Activated T-cell treated with anti-CD3 and anti-CD28 coated beads, Interleukin-2, amount 50 U/mL, for 24 hours (primary cell): ENCODE results near the gene NEK8.

Experiments
- DNase-seq: peaks from one replicate; pipeline ENCODE4 v3.0.0-alpha.2; 2020
- H3K27ac Mint-ChIP-seq: 2 replicates; pipeline ENCODE4 v1.8.0; 2020; ENCODE audit warnings: mild to moderate bottlenecking, mixed read lengths
- H3K27me3 Mint-ChIP-seq: 2 replicates; pipeline ENCODE4 v1.8.0; 2020; ENCODE audit warnings: mixed read lengths
- H3K36me3 Mint-ChIP-seq: 2 replicates; pipeline ENCODE4 v1.8.0; 2020; ENCODE audit warnings: low read depth, mixed read lengths
- H3K4me1 Mint-ChIP-seq: 2 replicates; pipeline ENCODE4 v1.8.0; 2020; ENCODE audit warnings: low read depth, mixed read lengths
- H3K4me3 Mint-ChIP-seq: 2 replicates; pipeline ENCODE4 v1.8.0; 2020; ENCODE audit warnings: mild to moderate bottlenecking, moderate library complexity, mixed read lengths
- H3K9me3 Mint-ChIP-seq: 2 replicates; pipeline ENCODE4 v1.8.0; 2020; ENCODE audit warnings: mixed read lengths

NEK8 gene

GRCh38 chr17:28743243-28744103 lies 14.9 kb downstream of the NEK8 start, which contains the start of gene TRAF4:
TSS of gene TRAF4 (plus strand) at chr17:28744011. CDS start at chr17:28744113, 102 bp downstream.
- peak; percentile 89 for DNase-seq
- no peaks in the 10 kb centered on the region for H3K27me3 Mint-ChIP-seq
- peak within 1 kb of the TSS; percentile 93 for H3K4me3 Mint-ChIP-seq
- H3K36me3 Mint-ChIP-seq: peaks cover 56% of the 10 kb centered on the region
- H3K4me1 Mint-ChIP-seq: peaks cover 55% of the 10 kb centered on the region
- H3K27ac Mint-ChIP-seq: peak within 1 kb of the TSS; percentile 92
- peaks cover 2% of the 10 kb centered on the region for H3K9me3 Mint-ChIP-seq

DNA sequence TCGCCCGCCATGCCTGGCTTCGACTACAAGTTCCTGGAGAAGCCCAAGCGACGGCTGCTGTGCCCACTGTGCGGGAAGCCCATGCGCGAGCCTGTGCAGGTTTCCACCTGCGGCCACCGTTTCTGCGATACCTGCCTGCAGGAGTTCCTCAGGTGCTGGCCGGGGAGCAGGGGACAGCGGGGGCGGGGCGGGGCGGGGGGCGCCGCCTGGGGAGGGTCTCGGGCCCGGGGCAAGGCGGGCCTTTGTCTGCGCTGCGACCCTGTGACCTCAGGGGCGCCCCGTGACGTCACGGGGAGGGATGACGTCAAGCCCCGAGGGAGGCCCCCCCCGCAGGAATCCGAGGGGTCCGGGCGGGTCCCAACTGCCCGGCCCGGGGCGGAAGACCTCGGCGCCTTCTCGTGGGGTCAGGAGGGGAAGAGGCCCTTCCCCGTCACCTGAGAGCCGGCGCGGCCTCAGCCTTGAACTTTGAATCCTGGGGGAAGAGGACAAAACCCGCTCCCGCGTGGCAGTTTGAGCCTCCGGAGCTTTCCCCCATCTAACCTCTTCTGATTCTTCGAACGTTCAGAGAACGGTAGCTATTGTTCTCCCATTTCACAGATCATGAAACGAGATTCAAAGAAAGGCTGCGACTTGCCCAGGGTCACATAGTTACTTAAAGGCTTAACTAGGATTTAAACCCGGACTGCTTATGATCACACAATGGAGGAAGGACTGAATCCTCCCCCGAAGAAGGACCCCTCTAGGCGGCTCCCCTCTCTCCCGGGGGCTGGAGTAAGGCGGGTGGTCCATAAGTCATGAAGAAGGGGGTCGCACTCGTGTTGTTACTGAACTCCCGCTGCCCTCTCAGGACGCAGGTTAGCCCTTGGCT lies 15.8 kb downstream of the NEK8 start:
- Mint-ChIP-seq H3K27me3 (no peaks in the 10 kb centered on the region), H3K27ac (peak overlapping the region; percentile 92), H3K36me3 (peaks cover 58% of the 10 kb centered on the region), H3K4me1 (peaks cover 55% of the 10 kb centered on the region), H3K9me3 (peaks cover 2% of the 10 kb centered on the region), H3K4me3 (peak overlapping the region; percentile 93)
- DNase-seq: peak; percentile 86

DNA sequence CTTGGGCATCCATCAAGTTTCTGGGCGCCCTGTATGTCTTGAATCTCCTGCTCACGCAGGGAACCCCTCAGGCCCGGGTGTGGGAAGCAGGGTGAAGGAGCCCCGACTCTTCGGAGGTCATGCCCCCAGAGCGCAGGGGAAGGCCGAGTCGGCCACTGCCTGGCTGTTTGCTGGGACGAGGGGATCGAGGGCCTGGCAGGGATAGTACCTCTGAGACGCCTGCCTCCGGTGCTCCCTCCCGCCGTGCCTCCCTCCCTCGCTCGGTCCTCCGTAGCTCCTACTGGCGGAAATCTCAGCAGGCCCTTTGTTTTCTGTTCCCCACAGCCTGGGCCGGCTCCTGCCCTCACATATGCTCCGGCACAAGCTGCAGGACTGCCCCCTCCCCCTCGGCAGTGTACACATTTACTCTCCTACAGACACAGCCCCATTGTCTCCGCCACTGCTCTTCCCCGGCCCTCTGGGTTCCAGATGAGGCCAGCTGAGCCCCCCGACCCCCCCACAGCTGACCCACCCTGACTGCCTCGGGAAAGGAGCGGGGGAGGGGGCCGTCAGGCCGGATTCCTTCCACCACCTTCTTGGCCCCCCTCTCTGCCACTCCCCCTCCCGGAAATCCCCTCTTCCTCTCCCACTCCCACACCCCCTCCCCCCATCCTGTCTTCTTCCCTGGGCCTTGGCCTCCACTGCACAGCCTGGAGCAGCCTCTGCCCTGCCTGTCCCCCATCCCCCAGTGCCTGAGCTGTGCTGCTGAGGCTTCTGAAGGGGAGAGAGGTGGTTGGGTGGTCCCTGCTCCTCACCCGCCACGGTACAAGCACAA lies 16.6 kb downstream of the NEK8 start:
- H3K4me3 Mint-ChIP-seq: peak overlapping the region; percentile 93
- DNase-seq: no peak

DNA sequence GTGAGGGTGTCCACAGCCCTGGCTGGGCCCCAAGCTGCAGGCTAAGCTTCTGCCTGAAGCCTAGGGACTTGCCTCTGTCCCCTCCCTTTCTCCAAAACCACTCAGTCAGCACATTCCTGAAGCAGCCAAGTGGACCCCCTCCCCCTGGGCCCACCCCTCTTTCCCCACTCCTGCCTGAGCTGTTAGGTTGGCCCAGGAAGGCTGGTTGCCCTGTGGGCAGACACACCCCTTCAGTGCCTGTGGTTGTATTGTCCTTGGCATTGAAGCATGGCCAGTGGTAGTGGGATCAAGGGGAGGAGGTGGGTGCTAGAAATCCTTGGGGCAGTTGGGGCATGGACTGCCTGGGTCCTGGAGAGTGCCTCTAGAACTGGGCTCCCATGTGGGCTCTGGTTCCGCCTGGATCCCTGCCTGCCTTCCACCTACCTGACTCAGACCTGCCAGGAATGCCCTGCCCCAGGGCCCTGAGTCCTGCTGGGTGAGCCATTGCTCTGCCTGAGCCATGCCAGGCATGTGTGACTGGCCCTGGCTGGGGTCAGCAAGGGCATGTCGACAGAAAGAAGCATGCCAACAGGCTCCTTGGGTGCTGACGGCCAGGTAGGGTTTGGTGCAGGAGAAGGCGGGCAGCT lies 17.3 kb downstream of the NEK8 start:
- no peak for DNase-seq
- no peaks in the 10 kb centered on the region for H3K27me3 Mint-ChIP-seq
- H3K4me3 Mint-ChIP-seq: peak overlapping the region; percentile 93
- peaks cover 58% of the 10 kb centered on the region for H3K4me1 Mint-ChIP-seq
- peak overlapping the region; percentile 92 for H3K27ac Mint-ChIP-seq
- H3K36me3 Mint-ChIP-seq: peaks cover 64% of the 10 kb centered on the region
- no peaks in the 10 kb centered on the region for H3K9me3 Mint-ChIP-seq

More for the DNA sequence above, 16.6 kb downstream of the NEK8 start:
- H3K27ac Mint-ChIP-seq: peak overlapping the region; percentile 92
- H3K4me1 Mint-ChIP-seq: peaks cover 58% of the 10 kb centered on the region
- H3K27me3 Mint-ChIP-seq: no peaks in the 10 kb centered on the region
- no peaks in the 10 kb centered on the region for H3K9me3 Mint-ChIP-seq
- peaks cover 60% of the 10 kb centered on the region for H3K36me3 Mint-ChIP-seq

DNA sequence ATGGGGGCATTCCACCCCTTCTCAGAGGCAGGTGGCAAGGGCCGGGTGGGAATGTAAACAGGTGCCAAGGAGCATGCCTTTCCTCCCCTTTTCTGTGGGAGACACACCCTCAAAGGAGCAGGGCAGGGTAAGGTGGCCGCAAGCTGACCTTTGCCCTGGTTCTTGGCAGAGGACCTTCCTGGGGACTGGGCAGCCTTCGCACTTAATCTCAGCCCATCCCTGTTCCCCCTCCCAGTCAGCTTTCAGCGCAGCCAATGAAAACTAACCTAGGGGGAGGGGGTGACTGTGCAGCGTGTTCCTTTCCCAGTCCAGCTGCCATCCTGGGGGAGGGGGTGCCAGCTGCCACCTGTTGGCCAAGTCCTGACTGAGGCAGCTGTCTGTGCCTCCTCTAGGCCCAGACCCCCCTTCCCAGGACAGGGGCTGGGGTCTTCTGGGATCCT lies 18.0 kb downstream of the NEK8 start:
- H3K4me1 Mint-ChIP-seq: peaks cover 54% of the 10 kb centered on the region
- H3K27ac Mint-ChIP-seq: peak overlapping the region; percentile 92
- H3K27me3 Mint-ChIP-seq: no peaks in the 10 kb centered on the region
- peaks cover 72% of the 10 kb centered on the region for H3K36me3 Mint-ChIP-seq
- no peak for DNase-seq
- no peaks in the 10 kb centered on the region for H3K9me3 Mint-ChIP-seq
- peak overlapping the region; percentile 93 for H3K4me3 Mint-ChIP-seq

DNA sequence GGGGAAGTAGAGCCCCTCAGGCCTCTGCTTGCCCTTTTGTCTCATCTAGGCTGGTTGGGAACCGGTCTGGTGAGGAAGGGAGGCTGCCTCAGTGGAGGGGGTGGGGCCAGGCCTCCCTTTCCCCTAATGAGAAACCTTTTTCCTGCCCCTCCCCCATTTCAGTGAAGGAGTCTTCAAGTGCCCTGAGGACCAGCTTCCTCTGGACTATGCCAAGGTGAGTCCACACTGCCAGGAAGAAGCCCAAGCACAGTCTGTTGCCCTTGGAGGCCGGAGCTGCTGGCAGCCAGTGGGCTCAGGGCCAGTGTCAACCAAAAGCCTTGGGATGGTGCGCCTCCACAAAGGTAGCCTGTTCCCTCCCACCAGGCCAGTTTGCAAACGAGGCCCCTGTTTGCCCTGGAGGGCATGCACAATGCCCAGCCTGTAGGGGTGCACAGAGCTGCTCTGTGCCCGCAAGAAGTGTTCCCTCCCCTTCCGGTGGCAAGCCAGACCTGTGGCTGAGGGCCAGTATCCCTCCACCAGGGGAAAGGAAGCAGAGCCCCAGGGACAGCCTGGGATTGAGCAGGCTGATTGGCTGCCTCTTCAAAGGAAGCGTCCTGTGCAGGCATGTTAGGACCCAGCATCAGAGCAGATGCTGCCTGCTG lies 18.6 kb downstream of the NEK8 start:
- Mint-ChIP-seq H3K9me3 (no peaks in the 10 kb centered on the region), H3K4me3 (peak overlapping the region; percentile 93), H3K36me3 (peaks cover 77% of the 10 kb centered on the region), H3K27me3 (no peaks in the 10 kb centered on the region), H3K27ac (peak overlapping the region; percentile 92), H3K4me1 (peaks cover 50% of the 10 kb centered on the region)
- no peak for DNase-seq

DNA sequence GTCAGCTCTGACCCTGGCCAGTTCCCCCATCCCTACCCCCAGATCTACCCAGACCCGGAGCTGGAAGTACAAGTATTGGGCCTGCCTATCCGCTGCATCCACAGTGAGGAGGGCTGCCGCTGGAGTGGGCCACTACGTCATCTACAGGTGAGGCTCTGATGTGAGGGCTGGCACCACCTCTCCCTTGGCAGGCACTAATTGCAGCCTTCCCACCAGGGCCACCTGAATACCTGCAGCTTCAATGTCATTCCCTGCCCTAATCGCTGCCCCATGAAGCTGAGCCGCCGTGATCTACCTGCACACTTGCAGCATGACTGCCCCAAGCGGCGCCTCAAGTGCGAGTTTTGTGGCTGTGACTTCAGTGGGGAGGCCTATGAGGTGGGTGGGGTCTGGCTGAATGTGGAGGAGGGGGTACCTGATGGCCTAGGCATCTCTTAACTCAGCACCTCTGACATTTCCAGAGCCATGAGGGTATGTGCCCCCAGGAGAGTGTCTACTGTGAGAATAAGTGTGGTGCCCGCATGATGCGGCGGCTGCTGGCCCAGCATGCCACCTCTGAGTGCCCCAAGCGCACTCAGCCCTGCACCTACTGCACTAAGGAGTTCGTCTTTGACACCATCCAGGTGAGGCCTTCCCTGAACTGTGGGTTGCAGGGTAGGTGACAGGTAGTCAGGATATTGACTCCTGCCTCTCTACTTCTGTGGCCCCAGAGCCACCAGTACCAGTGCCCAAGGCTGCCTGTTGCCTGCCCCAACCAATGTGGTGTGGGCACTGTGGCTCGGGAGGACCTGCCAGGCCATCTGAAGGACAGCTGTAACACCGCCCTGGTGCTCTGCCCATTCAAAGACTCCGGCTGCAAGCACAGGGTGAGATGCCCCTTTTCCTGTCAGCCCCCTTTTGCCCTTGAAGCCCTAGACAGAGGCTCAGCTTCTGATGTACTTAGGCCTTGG lies 19.5 kb downstream of the NEK8 start:
- Mint-ChIP-seq H3K4me1 (peaks cover 51% of the 10 kb centered on the region), H3K27ac (peak overlapping the region; percentile 92), H3K27me3 (no peaks in the 10 kb centered on the region), H3K36me3 (peaks cover 84% of the 10 kb centered on the region), H3K4me3 (no peak overlapping the region), H3K9me3 (no peaks in the 10 kb centered on the region)
- DNase-seq: no peak

GRCh38 chr17:28748852-28749515 lies 20.4 kb downstream of the NEK8 start:
- peaks cover 49% of the 10 kb centered on the region for H3K4me1 Mint-ChIP-seq
- no peak for DNase-seq
- H3K27ac Mint-ChIP-seq: peak overlapping the region; percentile 92
- peaks cover 84% of the 10 kb centered on the region for H3K36me3 Mint-ChIP-seq
- peak overlapping the region; percentile 39 for H3K4me3 Mint-ChIP-seq
- no peaks in the 10 kb centered on the region for H3K27me3 Mint-ChIP-seq
- H3K9me3 Mint-ChIP-seq: no peaks in the 10 kb centered on the region

DNA sequence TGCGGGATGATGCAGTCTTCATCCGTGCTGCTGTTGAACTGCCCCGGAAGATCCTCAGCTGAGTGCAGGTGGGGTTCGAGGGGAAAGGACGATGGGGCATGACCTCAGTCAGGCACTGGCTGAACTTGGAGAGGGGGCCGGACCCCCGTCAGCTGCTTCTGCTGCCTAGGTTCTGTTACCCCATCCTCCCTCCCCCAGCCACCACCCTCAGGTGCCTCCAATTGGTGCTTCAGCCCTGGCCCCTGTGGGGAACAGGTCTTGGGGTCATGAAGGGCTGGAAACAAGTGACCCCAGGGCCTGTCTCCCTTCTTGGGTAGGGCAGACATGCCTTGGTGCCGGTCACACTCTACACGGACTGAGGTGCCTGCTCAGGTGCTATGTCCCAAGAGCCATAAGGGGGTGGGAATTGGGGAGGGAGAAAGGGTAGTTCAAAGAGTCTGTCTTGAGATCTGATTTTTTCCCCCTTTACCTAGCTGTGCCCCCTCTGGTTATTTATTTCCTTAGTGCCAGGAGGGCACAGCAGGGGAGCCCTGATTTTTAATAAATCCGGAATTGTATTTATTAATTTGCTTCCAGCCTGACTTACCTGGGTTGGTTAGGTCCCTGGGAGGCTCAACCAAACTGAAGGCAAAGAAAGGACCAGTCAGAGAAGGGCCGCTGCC lies 21.1 kb downstream of the NEK8 start:
- Mint-ChIP-seq H3K4me1 (peaks cover 49% of the 10 kb centered on the region), H3K27ac (peak overlapping the region; percentile 92), H3K27me3 (no peaks in the 10 kb centered on the region), H3K4me3 (peak overlapping the region; percentile 51), H3K9me3 (no peaks in the 10 kb centered on the region), H3K36me3 (peaks cover 84% of the 10 kb centered on the region)
- DNase-seq: no peak

- Mint-ChIP-seq H3K36me3 (peaks cover 82% of the 10 kb centered on the region), H3K27me3 (no peaks in the 10 kb centered on the region), H3K4me3 (peak overlapping the region; percentile 51), H3K27ac (peak overlapping the region; percentile 80), H3K4me1 (peaks cover 49% of the 10 kb centered on the region), H3K9me3 (no peaks in the 10 kb centered on the region)
- DNase-seq: peak; percentile 89
These were observed 21.8 kb downstream of the NEK8 start for GRCh38 chr17:28750178-28751047.
